ENCODE results near the gene APBB3.

Gene APBB3

DNA sequence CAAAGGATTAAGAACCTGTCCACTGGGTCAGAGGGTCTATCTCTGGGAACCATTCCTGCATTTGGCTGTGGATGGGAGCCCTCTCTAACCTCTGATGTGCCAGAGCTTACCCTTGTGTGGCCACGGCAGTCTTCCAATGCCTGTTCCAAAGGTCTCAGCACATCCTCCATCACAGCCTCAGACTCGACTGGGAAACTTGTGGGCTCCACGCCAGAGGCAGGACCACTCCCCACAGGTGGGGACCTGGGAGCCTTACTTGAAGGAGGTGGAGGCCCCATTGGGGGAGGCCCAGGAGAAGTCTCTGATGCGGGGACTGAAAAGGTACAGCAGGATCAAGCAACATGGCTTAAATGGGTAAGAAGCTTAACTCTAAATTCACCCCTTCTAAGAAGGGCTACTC lies 12.5 kb downstream of the APBB3 start:
- DNase-seq: no peak

GRCh38 chr5:140550147-140551079 lies 14.0 kb downstream of the APBB3 start:
- no peak for DNase-seq

- DNase-seq: no peak
Measured at GRCh38 chr5:140549237-140550144, 14.9 kb downstream of the APBB3 start.

DNA sequence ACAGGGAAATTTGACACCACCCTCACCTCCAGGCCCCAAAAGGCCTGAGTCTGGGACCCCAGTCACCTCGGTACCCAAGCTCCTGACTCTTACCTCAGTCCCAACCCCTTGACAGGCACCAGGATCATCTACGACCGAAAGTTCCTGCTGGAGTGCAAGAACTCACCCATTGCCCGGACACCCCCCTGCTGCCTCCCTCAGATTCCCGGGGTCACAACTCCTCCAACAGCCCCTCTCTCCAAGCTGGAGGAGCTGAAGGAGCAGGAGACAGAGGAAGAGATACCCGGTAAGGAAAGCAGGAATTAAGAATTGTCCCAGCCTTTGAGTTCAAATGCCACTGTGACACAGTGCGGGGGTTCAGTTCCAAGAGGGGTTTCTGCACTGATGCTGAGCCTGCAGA lies 15.6 kb downstream of the APBB3 start:
- DNase-seq: no peak

- no peak for DNase-seq
Measured at GRCh38 chr5:140548300-140548688, 16.1 kb downstream of the APBB3 start.

- DNase-seq: peak; percentile 87
Measured at GRCh38 chr5:140547508-140548299, 16.7 kb downstream of the APBB3 start, which contains the start of gene EIF4EBP3. Gene EIF4EBP3, plus strand, starts transcription at chr5:140547662. Its CDS starts 76 bp downstream, at chr5:140547738.

- no peak for DNase-seq
Measured at GRCh38 chr5:140546851-140547507, 17.4 kb downstream of the APBB3 start.

DNA sequence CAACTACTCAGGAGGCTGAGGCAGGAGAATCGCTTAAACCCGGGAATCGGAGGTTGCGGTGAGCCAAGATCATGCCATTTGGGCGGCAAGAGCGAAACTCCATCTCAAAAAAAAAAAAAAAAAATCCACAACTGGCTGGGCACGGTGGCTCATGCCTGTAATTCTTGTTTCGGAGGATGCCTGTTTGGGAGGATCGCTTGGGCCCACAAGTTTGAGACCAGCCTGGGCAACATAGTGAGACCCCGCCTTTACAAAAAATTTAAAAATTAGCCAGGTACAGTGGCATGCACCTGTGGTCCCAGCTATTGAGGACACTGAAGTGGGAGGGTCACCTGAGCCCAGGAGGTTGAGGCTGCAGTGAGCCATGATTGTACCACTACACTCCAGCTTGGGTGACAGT lies 18.8 kb downstream of the APBB3 start:
- DNase-seq: no peak

- no peak for DNase-seq
Measured at GRCh38 chr5:140544986-140545385, 19.4 kb downstream of the APBB3 start.

DNA sequence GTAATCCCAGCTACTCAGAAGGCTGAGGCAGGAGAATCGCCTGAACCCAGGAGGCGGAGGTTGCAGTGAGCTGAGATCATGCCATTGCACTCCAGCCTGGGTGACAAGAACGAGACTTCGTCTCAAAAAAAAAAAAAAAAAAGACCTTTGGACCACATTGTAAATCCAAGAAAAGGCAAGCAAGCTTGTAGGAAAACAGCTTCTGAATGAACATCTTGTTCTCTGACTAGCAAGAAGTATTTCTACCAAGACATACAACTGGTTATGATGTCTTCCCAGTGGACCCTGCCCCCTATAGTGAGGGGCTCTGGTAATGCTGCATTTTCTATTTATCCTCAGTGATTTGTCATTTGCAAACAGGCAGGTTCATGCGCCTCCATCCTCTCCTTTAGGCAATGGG lies 21.4 kb downstream of the APBB3 start:
- DNase-seq: no peak

DNA sequence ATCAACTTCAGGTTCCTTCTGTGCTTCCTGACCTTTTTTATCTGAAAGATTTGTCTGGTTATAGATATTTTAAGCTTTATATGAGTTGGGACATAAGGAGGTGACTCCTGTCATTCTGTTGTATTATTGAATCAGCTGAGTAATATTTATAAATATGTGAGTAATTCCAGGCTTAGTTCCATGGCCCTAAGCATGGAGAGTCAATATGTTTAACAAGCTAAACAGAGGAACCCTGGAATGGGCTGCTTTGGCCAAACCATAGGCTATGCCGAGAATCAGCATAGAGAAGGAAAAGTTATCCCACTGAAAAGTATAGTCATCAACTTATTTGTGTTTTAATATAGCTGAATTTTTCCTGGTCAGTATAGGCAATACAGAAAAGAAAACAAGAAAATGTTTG lies 24.2 kb downstream of the APBB3 start:
- no peak for DNase-seq

DNA sequence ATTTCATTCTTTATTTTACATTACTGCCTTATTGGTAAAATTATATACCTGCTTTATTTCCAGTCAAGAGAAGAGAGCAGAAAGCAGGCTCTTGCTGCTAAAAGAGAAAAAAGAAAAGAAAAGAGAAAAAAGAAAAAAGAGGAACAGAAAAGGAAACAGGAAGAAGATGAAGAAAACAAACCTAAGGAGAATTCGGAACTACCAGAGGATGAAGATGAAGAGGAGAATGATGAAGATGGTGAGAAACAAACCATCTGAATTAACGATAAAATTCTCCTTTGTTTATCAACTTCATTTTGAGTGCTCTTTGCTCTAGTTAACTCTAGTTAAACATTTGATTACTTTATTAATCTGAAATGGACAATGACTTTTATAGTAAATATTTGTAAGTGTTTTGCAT lies 40.4 kb downstream of the APBB3 start:
- DNase-seq: no peak

GRCh38 chr5:140513124-140513523 lies 51.3 kb downstream of the APBB3 start:
- DNase-seq: no peak

GRCh38 chr5:140509898-140510297 lies 54.5 kb downstream of the APBB3 start:
- no peak for DNase-seq
